Epidermal melanocyte (primary cell): ENCODE data around the gene PIK3C2B.
A peak's percentile ranks its signal among the peaks of the same experiment; 100 is the strongest.

Source experiments
- DNase-seq: peaks from one replicate; pipeline ENCODE4 v3.0.0; 2011; ENCODE audit warnings: low spot score; ENCODE audit not compliant: insufficient read length

Gene PIK3C2B

GRCh38 chr1:204478921-204479320 lies 15.7 kb downstream of the PIK3C2B start:
- DNase-seq: no peak

GRCh38 chr1:204478172-204478899 lies 16.3 kb downstream of the PIK3C2B start:
- no peak for DNase-seq

DNA sequence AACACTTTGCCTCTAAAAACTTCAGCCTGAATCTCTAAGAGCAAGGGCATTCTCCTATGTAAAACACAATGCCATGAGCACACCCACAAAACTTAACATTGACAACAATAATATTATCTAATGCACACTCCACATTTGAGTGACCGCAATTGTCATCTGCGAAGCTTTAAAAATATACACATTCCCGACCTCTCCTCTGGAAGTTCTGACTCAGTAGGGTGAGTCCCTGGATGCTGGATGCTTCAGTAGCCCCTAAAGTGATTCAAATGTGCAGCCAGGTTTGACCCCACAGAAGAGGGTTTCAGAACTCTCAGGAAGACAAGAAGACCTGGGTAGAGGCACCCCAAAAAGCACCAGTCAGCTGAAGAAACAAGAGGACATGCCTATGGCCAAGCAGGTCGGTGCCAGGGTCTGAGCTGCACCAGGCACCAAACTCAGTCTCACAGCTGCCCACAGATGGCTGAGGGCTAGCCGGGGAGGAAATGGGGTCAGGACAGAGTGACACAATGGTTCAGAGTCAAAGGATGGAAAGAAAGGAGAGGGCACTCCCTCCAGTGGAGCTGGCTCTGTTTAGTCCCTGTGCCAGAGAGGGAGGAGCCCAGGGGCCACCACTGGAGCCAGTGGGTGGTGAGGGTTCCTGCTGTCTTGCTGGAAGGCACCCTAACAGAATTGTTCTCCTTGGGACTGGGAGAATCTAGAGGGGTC lies 17.4 kb downstream of the PIK3C2B start:
- DNase-seq: no peak

DNA sequence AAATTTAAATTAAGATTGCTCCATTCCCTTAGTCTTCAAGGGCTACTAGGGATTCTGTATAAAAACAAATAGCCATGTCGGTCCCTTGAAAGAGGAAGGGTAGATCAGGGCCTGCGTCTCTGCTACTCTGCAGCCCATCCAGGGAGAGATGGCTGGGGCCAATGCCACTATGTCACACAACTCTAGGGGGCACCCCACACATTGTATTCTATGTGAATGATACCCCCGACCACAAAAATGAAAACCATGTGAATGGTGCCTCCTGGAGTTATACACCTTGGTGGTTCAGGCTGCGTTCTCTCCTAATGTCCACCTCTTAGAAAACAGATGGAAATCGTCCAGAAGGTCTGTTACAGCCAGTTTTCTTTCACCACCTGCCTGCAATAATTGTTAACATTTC lies 18.0 kb downstream of the PIK3C2B start:
- no peak for DNase-seq

DNA sequence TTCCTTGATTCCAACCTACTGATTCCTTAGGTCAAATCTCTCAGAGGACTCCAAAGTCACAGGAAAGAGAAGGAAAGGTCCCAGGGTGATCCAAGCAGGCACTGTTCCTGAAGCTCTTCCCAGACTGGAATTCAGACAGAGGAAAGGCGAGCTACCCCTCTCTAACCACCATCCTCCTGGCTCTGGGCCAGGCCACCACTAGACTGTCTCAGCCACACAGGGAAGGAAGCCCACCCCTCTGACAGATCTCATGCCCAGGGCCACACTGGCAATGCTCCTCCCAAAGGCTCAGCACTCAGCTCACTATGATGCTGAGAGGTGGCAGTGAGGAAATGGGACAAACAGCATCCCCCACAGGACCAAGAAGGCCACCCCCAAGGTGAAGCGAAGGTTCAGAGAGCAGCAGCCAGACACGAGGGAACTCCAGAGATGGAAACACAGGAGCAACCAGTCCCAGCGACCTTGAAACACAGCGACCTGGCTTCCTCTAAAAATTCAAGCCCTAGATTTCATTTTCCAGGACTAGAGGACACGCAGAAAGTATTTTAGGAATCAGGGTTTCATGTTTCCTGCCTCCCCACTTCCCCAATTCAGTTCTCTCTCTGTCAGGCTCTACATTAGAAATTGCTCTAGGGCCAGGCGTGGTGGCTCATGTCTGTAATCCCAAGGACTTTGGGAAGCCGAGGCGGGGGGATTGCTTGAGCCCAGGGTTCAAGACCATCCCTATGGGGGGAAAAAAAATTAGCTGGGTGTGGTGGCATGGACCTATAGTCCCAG lies 18.8 kb downstream of the PIK3C2B start:
- no peak for DNase-seq

- DNase-seq: no peak
These were observed 21.1 kb downstream of the PIK3C2B start for GRCh38 chr1:204473400-204473965.

DNA sequence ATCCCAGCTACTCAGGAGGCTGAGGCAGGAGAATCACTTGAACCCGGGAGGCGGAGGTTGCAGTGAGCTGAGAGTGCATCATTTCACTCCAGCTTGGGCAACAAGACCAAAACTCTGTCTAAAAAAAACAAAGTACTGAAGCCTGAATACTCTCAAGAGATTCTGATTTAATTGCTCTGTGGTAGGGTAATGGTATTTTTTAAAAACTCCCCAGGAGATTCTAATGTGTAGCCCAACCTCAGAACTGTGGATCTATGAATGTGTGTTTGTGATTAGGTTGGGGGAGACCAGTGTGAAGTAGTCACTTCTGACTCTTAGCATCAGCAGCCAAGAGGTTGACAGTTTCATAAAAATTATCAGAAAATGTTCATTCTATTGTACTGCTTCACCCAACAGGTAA lies 21.9 kb downstream of the PIK3C2B start:
- DNase-seq: no peak

GRCh38 chr1:204471687-204472086 lies 22.9 kb downstream of the PIK3C2B start:
- DNase-seq: no peak

DNA sequence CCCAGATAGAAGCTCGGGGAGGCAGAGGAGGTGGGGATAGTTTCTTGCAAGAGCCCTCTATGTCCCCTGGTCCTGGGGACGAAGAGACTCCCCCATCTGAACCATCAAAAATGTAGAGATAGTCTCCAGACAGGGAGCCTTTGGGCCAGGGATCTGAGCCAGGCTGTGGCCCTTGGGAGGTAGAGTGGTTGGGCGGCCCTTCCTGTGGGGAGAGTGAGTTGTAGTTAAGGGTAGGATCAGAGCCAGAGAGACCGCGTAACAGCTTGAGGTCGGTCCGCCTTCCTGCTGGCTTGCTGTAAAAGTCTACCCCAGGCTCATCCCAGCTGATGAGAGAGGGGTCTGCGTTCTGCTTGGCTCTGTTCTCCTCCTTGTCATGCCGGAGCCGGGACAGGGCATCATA lies 25.3 kb downstream of the PIK3C2B start:
- DNase-seq: no peak

DNA sequence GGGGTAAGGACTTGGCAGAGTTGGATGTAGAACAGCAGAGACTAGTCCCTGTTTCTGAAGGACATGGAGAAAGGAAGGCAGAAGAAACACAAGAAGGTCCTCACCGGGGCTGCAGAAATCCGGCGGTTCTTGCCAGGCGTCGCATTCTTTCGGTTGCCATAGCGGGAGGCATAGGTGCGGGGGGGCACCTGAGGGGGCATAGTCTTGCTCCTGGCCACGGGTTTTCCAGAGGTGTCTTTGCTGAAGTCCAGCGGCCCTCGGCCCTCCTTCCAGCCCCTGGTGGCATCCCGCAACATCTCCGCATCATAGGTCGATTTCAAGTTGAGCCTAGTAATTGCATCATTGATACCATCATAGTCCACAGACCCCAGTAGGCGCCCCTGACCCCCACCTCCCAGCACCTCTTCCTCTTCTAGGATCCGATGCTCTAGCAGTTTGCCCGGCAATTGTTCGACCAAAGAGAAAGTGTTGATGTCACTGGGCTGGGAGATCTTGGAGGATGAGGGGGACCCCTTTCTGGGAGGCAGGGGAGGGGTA lies 25.8 kb downstream of the PIK3C2B start:
- DNase-seq: no peak

GRCh38 chr1:204468206-204468605 lies 26.4 kb downstream of the PIK3C2B start:
- no peak for DNase-seq

GRCh38 chr1:204466416-204467405 lies 27.9 kb downstream of the PIK3C2B start:
- DNase-seq: peak; percentile 40

DNA sequence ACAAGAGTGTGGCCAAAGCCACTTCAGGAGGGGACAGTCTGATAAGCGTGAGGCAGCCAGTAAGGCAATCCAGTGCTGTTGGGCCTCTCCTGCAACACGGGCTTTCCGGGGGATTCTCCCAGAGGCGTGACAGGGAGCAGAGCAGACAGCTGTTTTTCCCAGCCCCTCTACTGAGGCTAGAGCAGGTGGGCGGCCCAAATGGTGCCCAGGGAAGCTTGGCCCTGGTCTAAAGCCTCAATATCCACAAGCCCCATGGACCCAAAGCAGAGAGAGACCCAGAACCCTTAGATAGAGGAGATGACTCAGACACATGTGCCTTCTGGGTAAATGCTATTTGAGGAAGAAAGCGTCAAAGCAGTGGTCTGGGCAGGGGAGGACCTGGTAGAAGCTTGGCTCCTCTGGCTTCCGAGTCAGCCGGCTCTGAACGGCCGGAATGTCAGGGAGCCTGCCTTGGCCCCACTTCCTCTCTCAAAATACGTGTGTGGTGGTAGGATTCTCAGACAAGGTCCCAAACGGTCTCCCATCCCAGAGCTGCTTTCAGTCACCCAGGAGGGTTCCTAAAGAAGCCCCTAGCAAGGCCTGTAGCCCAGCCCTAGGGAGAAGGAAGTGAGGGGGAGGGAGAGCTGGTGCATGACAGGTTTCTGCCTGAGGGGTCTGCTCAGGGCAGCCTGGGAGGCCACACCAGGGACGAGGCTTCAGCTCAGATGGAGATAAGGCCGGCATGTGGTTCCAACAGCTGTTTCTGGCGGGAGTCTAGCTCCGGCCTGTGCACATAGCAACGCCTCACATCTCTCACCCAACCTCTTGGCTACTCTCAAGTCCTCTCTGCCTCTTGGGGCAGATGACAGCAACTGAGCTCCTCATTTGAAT lies 28.8 kb downstream of the PIK3C2B start:
- DNase-seq: no peak

GRCh38 chr1:204464701-204465100 lies 29.9 kb downstream of the PIK3C2B start:
- DNase-seq: no peak

GRCh38 chr1:204464187-204464631 lies 30.4 kb downstream of the PIK3C2B start:
- DNase-seq: no peak

- no peak for DNase-seq
These were observed 31.2 kb downstream of the PIK3C2B start for GRCh38 chr1:204463125-204464060.

DNA sequence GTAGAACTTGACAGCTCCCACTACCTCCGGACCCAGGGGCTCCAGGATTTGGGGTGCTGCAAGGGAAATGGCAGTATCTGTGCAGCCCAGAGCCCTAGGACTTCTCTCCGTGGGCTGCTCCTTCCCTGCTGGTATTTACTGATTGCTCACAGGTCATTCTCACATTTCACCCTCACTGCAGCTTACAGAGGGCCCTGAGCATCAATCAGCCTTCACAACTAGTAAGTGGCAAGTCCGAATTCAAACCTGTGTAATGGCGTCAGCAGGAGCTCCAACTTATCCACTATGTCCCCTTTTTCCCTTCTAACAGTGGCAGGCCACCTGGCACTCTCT lies 32.4 kb downstream of the PIK3C2B start:
- no peak for DNase-seq
